H4 (cell line): Measurements from ENCODE around the gene ELP2. TPM values are rescaled to one million over a fixed set of nuclear protein-coding genes. Genes with fewer than 3 reads are reported as not detected.

Experiments
- DNase-seq: peaks from one replicate; pipeline ENCODE4 v3.0.0-alpha.2; 2015; ENCODE audit warnings: low spot score
- total RNA-seq: library from RNA; depleted of rRNA; stranded (reverse); fragments of >200 nt; shearing (Covaris generic); gene quantifications from 2 replicates; pipeline ENCODE4 v1.2.3, GENCODE V29; 2014

ELP2 gene
- total RNA-seq, 1 experiment from 2014 or later: 62.3 TPM

GRCh38 chr18:36120297-36120696 lies 9.4 kb upstream of the ELP2 start:
- DNase-seq: no peak

GRCh38 chr18:36124841-36125240 lies 4.9 kb upstream of the ELP2 start:
- DNase-seq: no peak

- DNase-seq: no peak
Observed at GRCh38 chr18:36126668-36127067, 3.0 kb upstream of the ELP2 start.

GRCh38 chr18:36127836-36128529 lies 1.7 kb upstream of the ELP2 start:
- no peak for DNase-seq

GRCh38 chr18:36128530-36128870 lies 1.2 kb upstream of the ELP2 start:
- no peak for DNase-seq

- no peak for DNase-seq
Observed at GRCh38 chr18:36128907-36129299, 796 bp upstream of the ELP2 start.

GRCh38 chr18:36130039-36130831 lies 536 bp downstream of the ELP2 start:
- DNase-seq: no peak

GRCh38 chr18:36130883-36131653 lies 1.4 kb downstream of the ELP2 start:
- no peak for DNase-seq

- no peak for DNase-seq
Observed at GRCh38 chr18:36131692-36132483, 2.2 kb downstream of the ELP2 start.

- DNase-seq: no peak
Observed at GRCh38 chr18:36132756-36133155, 3.1 kb downstream of the ELP2 start.

GRCh38 chr18:36135264-36135663 lies 5.6 kb downstream of the ELP2 start:
- DNase-seq: no peak

- no peak for DNase-seq
Observed at GRCh38 chr18:36139245-36139644, 9.5 kb downstream of the ELP2 start.

GRCh38 chr18:36141576-36141975 lies 11.9 kb downstream of the ELP2 start:
- DNase-seq: no peak

- no peak for DNase-seq
Observed at GRCh38 chr18:36142751-36143150, 13.1 kb downstream of the ELP2 start.

- no peak for DNase-seq
Observed at GRCh38 chr18:36143391-36143790, 13.7 kb downstream of the ELP2 start.

GRCh38 chr18:36149514-36150289 lies 20.0 kb downstream of the ELP2 start:
- DNase-seq: no peak

- DNase-seq: no peak
Observed at GRCh38 chr18:36152781-36153180, 23.1 kb downstream of the ELP2 start.

GRCh38 chr18:36153203-36153602 lies 23.5 kb downstream of the ELP2 start:
- DNase-seq: peak; percentile 35

GRCh38 chr18:36153771-36154170 lies 24.1 kb downstream of the ELP2 start:
- DNase-seq: no peak

- DNase-seq: no peak
Observed at GRCh38 chr18:36155851-36156757, 26.4 kb downstream of the ELP2 start.
